Measurements from ENCODE around the gene ANTXRL.

DNA sequence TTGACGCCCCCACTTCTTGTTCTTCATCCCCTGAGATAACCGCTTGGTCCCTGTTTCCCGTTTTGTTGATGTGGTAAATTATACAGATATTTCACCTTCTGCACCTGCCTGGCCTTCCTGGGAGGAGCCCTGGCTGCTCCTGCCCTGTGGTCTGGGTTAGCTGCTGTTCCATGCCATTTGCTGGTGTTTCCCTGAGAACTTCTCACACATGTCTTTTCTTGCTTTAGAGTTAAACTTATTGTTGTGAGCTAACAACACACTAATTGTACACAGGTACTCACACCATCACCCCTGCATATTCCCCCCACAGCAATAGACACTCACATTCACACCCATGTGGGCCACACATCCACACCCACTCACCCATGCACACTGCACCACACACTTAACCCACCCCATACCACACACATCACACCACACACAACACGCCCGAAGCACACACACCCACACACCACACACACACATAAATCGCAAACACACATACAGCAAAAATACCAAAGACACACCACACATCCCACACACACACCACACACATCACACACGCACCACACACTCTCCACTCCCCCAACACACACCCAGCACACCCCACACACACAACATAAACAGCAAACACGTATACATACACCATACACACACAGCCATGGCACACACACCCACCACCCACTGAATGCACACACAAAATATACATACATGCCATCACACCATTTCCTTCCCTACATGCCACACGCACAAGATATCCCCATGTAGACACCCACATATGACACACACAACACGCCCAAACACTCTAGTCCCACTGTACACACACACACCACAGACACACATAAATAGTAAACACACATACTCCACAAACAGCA lies 19.4 kb upstream of the ANTXRL start:
- TF ChIP-seq, protein P1, sequence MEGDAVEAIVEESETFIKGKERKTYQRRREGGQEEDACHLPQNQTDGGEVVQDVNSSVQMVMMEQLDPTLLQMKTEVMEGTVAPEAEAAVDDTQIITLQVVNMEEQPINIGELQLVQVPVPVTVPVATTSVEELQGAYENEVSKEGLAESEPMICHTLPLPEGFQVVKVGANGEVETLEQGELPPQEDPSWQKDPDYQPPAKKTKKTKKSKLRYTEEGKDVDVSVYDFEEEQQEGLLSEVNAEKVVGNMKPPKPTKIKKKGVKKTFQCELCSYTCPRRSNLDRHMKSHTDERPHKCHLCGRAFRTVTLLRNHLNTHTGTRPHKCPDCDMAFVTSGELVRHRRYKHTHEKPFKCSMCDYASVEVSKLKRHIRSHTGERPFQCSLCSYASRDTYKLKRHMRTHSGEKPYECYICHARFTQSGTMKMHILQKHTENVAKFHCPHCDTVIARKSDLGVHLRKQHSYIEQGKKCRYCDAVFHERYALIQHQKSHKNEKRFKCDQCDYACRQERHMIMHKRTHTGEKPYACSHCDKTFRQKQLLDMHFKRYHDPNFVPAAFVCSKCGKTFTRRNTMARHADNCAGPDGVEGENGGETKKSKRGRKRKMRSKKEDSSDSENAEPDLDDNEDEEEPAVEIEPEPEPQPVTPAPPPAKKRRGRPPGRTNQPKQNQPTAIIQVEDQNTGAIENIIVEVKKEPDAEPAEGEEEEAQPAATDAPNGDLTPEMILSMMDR (conservative IDR thresholded peaks at IDR 0.05 in 1 of 2, IDR thresholded peaks at IDR 0.05 in 1 of 2; ENCODE audit: extremely low read depth in 1 of 2, insufficient read depth in 1 of 2, low read depth in 1 of 2, low read length in 2 of 2): no peak
- TF ChIP-seq EZH2 (IDR thresholded peaks at IDR 0.05; ENCODE audit: borderline replicate concordance, low read length): no peak
